ENCODE measurements around the gene XPO6.

XPO6 gene

DNA sequence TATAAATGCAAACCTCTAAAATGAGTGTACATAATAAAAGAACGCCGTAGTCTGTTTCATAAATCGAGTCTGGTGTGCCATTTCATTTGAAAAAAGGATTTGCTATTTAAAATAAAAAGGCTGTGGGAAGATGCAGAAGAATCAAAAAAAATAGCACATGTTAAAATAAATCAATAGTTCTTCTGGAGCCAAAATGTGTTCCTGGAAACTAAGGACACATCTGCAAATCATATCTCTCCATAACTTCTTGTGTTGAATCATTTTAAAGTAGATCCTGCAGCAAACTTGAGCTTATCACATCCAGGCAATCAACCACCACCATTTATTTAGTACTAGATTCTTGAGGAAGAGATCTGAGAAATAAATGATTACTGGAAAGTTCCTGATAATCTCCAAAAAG is 29.0 kb downstream of the XPO6 start:
- DNase-seq (ENCODE audit: low spot score) = no peak

DNA sequence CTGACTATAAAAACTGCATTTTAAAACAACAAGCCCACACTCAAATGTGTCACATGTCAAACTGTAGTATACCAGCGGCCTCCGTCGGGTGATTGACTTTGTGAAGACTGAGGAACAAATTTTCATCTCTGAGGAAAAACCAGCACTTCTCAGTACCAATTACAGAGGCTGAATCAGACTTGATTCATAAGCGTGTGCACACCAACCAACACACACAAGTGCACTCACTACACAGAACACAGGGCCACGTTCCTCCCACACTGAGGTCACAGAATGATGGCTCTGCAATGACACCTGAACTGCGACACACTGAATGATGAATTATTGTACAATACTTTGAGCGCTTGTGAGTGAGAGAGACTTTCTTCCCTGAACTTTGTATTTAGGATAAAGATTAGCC is 29.6 kb downstream of the XPO6 start:
- no peak for DNase-seq (ENCODE audit: low spot score)

DNA sequence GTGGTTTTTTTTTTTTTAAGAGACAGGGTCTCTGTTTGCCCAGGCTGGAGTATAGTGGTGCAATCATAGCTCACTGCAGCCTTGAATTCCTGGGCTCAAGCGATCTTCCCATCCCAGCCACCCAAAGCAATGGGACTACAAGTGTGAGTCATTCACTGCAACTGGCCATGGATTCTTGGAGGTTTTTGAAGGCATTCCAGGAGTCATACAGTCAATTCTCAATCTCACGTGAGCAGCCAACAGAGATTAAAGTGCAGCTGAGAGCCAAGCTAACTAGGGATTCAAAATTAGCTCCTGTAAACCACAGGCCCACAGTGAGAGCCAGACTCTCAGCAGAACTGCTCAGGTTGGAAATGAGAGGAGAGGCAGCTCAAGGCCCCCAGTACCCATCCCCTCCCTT is 30.2 kb downstream of the XPO6 start:
- DNase-seq (ENCODE audit: low spot score) = no peak

DNA sequence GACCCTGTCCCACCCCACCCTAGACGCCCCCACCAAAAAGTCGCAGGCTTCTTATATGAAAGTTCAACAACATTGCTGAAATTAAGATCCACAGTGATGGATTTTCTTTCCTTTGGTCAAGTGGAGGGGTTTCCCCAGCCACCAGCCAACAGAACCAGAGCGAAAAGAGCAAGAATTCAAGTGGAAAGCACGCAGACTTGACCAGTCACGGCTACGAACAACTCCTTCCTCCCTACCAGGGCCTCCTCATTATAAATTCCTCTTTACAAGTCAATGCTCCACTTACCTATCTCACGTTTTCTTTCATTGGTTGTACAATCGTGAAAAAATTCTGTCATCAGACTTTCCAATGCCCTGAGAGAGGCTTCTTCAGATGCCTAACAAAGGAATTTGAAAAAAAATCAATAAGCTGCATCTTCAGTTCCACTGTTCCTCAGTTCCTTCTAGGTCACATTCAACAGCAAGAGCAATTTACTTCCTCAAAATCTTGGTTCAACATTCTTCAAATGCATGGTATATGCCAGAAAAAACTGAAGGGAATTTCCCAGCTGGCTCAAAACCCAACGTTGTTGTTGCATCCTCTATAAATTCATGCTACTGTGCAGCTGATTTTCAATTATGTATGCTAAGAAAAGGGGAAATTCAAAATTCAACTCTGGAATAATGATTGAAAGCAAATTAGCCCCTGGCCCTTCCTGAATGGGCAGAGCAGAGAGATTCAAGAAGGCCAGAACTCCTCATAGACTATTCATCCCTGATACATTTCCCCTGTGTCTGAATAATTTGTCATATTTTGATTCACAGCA is 30.9 kb downstream of the XPO6 start:
- DNase-seq (ENCODE audit: low spot score) = peak; percentile 71

DNA sequence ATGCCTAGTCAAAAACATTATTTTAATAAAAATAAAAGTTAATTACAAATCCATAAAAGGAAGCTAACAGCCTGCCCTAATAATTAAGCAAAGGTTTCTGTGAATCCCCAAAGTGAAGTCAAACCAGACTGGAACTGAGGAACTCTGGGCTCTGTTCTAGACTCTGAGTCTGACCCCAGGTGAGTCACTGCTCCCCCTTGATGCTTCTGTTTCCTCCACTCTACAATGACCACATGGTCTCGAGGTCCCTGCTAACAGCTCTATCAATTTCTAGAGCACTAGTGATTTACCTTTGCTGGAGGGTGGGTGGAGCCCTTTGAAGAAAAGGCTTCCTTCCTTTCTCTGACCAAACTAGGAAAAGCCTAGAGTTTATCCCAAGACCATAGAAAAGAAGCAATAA is 32.4 kb downstream of the XPO6 start:
- no peak for DNase-seq (ENCODE audit: low spot score)

DNA sequence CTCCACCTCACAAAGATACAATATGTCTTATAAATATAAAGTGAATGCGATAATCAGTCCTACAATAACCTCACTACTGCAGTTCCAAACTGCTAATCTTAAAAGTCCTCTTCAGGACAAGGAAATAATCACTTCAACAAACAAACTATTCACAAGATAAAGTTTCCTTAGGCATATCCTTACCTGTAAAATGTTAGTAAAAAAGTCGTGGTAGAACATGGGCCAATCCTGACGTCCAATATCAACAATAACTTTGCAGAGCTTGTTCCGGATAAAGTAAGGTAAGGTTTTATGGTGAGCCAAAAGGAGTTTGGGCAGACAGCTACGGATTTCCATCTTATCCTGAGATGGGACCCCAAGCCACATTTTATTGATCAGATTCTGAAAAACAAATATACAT is 36.0 kb downstream of the XPO6 start:
- DNase-seq (ENCODE audit: low spot score) = no peak

DNA sequence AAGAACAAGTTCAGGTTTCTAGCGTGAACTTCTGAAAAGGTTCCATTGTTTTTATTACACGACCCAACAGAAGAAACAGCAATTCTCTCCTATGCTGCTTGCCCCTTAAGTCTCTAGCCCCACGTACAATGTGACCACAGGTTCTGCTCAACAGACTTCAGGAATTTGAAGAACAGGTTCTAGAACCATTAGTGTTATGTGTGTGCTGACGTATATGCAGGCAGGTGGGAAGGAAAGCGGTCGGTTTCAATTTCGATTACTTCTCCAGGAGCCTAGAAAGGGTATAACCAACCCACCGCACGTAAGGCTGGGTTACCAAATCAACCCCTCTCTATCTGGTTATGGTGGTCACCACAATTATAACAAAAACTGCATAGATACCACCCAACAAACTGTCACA is 39.4 kb downstream of the XPO6 start:
- no peak for DNase-seq (ENCODE audit: low spot score)

DNA sequence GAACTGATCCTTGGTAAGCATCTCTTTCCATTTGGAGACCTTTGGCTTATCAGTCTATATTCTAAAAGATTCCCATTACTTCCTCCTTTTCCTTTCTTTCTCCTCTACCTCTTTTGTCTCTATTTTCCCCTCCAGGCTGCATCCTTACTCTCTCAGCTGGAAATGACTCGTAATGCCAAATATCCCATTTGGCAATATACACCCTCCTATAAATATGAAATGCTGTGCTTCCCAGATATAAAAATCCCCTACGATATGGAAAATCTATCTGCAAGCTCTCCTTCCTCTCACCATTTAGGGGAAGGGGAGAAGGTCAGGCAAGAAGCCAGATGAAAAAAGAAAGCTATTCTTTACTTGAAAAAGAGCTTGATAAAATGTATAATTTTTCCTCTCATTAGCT is 39.9 kb downstream of the XPO6 start:
- no peak for DNase-seq (ENCODE audit: low spot score)

DNA sequence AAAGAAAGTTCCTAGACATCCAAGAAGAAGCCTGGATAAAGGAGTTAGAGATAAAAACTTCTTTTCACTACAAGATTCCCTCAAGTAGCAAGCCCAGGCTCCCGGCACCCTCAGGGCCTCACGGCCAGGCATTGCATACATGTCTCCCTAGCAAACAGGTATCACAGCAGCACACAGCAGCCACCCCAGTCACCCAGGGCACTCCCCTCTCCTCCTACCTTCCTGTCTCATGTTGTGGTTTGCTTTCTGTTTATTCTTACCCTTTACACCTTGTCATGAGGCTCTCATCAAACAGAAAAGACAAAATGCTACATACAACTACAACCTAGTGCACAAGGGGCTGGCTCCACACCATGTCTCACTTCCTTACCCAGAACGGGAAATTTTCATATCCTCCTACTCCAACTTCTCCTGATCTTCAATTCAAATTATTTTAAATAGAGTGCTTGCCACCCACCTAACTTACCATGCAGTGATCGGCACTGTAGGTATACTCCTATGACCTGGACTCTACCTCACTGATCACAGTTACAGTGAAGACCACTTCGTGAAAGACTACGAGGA is 42.7 kb downstream of the XPO6 start:
- DNase-seq (ENCODE audit: low spot score) = no peak

DNA sequence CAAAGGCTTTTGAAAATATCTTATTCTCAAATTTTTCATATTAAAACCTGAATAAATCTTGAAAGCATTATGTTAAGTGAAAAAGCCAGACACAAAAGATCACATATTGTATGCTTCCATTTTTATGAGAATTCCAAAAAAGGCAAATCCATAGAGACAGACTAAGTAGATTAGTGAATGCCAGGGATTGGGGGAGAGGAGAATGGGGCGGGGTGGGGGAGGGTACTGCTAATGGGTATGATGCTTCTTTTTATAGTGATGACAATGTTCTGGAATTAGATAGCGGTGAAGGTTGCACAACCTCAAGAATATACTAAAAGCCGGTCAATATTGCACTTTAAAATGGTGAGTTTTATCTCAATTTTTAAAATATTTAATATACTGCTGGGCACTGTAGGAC is 44.0 kb downstream of the XPO6 start:
- no peak for DNase-seq (ENCODE audit: low spot score)

DNA sequence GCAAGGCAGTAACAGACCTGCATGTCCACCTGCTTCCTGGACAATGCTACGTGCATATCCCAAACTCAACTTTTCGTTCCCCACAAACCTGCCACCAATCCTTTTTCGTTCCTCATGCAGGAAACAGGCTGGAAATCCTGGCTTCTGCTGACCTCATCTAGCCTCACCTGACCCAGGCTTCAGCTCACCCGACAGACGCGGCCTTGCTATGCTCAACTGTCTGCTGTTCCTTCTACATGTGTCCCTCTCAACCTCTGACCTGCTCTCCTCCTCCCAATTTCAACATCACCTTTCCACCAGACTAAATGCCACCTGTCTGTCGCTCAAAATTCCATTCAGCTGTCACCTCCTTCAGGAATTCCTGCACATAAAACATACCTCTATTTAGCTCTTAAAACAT is 44.5 kb downstream of the XPO6 start:
- DNase-seq (ENCODE audit: low spot score) = no peak

DNA sequence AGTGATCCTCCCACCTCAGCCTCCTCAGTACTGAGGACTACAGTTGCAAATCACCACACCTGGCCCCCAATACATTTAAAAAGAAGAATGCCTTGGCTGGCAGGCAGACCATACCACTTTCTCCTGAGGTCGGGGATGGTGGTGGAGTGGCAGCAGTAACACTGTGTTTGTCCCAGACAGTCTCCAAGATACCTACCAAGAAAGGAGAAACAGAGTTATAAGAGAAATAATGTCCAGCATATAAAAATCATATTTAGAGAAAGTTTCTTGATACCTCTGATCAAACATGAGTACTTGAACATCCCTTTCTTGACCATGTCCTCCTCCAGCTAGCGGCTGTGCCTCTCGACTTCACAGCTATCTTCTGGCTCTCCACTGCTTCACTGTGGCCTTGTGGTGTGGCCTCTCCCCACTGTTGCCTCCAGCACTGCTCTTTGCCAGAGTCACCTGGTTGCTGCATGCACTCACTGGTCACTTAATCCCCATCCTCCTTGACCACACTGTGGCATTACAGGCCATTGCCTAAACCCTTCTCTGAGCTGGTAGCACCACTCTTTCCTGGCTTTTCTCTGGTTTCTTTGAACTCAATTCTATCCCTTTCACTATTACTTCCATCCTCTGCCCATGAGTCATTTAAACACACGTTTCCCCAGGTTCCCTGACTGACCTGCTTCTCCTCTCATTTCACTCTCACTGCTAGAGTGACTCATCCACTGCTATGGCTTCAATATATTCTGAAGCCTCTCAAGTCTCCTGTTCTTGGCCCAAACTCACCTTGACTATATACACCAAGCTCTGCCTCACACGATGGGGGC is 45.2 kb downstream of the XPO6 start:
- DNase-seq (ENCODE audit: low spot score) = no peak

DNA sequence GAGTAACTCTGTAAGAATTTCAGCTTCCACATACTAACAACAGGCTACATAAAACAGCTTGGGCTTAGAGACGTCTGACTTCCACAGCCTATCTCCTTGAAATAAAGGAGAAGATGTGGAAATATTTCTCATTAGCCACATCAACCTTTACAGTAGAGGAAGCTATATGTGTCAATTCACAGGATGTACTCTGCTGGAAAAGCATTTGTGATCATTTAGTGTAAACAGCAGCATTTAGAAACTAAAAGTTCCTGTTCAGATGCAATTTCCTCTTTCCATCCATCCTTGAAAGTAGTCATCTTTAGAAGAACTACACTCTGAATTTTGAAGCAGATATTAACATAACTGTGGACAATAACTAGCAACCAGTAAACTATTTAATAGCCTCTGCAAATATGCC is 46.2 kb downstream of the XPO6 start:
- DNase-seq (ENCODE audit: low spot score) = no peak

DNA sequence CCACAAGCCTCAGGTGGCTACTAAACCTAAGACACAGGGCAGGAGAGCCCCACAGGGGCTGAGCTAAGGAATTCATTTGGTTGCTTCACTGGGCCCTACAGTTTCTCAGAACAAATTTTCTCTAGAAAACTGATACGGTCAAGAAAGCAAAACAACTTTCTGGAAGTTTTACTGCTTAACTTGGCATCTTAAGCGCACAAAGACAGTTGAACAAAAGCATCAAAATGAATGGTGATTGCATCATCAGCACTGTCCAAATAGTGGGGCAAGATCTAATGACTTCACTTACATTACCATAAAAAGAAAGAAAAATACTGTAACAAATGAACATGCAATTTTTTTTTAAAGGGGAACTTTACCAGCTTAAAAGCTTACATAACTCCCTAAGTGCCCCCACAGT is 47.6 kb downstream of the XPO6 start:
- no peak for DNase-seq (ENCODE audit: low spot score)

DNA sequence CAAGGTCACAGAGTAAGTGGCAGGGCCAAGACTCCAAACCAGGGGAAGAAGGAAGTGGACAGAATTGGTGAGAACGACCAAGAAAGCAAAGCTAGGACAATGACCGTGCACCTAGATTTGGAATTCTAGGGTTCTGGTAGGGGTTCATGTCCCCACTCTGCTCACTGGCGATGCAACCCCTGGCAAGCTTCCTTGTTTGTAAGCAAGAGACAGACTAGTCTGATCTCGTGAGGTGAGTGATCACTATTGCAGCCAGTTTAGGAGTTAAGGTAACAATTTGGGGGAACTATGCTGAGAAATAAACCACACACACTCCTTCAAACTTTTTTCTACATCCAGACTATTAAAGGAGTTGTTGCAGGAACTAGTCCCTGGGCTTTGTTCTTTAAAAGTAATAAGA is 48.1 kb downstream of the XPO6 start:
- DNase-seq (ENCODE audit: low spot score) = no peak

DNA sequence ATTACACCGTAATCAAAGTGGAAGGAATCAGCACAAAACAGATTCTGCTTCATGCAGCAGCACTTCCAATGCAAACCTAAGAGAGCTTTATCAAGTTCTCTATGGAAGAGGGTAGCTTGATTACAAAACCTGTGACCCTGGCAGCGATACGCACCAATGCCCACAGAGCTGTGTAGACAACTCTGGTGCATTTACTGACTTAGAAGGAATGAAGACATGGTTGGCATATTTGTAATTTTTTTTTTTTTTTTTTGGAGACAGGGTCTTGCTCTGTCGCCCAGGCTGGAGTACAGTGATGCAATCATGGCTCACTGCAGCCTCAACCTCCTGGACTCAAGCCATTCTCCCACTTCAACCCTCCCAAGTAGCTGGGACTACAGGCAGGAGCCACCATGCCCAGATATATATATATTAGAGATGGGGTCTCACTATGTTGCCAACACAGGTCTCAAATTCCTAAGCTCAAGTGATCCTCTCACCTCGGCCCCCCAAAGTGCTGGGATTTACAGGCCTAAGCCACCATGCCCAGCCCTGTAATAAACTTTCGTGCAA is 49.4 kb downstream of the XPO6 start:
- DNase-seq (ENCODE audit: low spot score) = no peak

DNA sequence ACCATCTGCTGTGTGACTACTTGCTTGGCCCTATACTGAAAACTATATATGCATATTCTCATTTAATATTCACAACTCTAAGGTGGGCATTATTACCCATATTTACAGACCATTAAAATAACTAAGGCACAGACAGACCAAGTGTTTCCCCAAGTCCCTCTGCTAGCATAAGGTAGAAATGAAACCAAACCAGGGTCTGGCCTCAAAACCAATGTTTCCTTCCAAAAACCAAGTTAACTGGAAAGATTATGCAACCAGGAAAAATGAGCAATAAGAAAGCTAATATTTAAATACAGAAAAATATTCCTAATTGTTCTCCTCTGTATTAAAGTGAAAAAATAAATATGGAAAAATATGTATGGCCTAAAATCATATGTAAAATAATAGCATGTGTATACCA is 50.1 kb downstream of the XPO6 start:
- no peak for DNase-seq (ENCODE audit: low spot score)

DNA sequence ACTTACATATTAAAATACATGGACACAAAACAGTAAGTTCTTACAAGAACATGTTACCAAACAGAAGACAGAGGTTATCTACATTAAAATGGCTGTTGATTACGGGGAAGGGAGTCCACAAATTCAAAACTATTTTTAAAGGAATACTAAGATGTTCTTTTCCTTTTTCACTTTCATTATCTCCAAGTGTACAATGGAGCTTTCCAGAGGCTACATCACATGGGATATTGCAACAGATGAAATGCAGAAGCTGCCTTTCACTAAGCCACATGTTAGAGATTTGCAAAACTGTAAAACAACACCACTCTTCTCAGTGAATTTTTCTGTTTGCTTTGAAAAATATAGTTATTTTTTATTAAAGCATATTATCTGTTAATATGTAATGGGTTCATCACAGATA is 53.6 kb downstream of the XPO6 start:
- DNase-seq (ENCODE audit: low spot score) = peak; percentile 80

DNA sequence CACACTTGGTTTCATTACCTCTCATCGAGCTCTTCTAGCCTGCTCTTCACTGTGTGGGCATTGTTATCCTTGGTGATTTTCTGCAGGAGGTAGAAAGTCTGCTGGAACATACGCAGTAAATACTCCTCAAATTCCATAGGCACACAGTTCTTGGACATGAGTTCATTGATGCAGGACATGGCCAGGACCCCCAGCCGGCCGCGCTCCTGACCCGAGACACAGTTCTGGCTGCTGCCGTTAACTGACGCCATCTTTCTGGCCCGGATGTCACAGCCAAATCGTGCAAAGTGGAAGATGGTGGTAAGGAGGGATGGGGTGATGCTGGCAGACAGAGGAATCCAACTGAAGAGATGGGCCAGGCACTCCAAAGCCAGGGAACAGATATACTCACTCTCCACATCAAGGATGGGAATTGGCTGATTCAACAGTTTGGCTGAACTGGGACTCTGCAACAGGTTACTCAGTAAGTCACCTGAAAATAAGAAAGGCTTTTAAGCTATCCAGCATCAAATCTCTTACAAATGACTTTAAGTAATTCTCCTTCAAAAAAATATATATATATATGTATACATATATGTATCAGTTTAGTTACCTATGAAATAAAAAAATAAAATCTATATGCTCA is 55.6 kb downstream of the XPO6 start:
- no peak for DNase-seq (ENCODE audit: low spot score)

DNA sequence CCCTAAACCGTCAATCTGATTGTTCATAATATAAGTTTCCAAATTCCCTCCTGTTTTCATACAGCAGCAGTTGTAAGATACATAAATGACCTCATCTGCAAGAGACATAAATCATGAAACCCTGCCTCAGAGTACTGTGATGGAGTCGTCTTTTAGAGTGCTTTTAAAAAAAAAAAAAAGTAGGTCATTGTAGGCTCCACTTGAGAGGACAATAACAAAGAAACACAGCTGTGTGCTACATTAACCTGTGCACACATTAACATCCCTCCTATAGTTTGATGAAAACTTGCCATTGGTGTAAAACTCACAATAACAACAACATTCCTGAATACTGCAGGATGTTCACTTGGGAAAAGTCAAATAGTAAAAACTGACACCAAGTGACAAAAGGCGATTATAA is 56.5 kb downstream of the XPO6 start:
- DNase-seq (ENCODE audit: low spot score) = no peak

DNA sequence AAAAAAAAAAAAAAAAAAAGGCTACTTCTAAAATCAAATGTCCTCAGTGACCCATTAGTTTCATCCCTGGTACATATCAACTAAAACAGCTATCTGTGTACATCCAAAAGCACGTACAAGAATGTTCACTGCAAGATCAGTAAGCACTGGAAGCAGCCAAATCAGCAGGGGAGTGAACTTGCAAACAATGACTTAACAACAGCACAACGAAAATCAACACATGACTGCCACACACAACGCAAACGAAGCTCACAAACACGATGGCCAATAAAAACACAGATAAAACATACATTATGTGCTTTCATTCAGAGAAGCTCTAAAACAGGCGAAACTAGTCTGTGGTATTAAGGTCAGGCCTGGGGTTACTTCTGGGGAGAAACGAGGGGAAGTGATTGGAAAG is 60.6 kb downstream of the XPO6 start:
- DNase-seq (ENCODE audit: low spot score) = no peak

Data from pons (tissue), 1 donor.